Diencephalon (tissue), 1 donor: ENCODE data around the gene HPDL. TPM values are rescaled to one million over a fixed set of nuclear protein-coding genes. Genes with fewer than 3 reads are reported as not detected.

Experiments
- total RNA-seq: library from RNA; depleted of rRNA; stranded (reverse); fragments of >200 nt; gene quantifications from one replicate; pipeline ENCODE4 v1.2.3, GENCODE V29; 2014

HPDL gene
- 1.2 TPM for total RNA-seq

DNA sequence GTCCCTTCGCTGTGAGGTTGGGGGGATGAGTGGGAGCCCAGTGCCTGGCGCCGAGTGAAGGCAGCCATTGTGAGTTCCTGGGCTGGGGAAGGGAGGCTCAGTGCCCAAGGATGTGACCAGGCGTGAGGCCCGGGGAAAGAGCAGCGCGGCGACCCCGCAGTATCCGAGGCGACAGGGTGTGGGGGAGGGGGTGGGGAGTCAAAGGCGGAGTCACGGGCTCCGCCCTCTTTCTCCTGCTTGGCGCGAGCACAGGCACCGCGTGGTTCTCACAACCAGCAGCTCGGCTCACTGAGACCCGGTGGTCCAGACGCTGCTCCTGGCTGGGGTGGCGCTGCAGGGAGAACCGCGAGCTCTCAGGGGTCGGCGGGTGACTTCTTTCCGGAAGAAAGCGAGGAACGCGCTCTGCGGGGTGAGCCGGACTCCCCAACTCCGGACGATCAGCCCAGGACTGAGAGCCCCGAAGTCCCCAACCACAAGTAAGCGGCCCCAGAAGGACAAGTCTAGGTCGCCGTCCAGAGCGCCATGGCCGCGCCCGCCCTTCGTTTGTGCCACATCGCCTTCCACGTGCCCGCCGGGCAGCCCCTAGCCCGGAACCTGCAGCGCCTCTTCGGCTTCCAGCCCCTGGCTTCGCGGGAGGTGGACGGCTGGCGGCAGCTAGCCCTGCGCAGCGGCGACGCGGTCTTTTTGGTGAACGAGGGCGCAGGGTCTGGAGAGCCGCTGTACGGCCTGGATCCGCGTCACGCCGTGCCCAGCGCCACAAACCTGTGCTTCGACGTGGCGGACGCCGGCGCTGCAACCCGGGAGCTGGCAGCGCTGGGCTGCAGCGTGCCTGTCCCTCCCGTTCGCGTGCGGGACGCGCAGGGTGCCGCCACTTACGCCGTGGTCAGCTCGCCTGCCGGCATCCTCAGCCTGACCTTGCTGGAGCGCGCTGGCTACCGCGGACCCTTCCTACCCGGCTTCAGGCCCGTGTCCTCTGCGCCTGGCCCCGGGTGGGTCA, at the start of gene HPDL:
Gene HPDL (plus strand): TSS at position 269 of the 997 bp plus-strand sequence. CDS start 254 bp downstream, at position 523.

DNA sequence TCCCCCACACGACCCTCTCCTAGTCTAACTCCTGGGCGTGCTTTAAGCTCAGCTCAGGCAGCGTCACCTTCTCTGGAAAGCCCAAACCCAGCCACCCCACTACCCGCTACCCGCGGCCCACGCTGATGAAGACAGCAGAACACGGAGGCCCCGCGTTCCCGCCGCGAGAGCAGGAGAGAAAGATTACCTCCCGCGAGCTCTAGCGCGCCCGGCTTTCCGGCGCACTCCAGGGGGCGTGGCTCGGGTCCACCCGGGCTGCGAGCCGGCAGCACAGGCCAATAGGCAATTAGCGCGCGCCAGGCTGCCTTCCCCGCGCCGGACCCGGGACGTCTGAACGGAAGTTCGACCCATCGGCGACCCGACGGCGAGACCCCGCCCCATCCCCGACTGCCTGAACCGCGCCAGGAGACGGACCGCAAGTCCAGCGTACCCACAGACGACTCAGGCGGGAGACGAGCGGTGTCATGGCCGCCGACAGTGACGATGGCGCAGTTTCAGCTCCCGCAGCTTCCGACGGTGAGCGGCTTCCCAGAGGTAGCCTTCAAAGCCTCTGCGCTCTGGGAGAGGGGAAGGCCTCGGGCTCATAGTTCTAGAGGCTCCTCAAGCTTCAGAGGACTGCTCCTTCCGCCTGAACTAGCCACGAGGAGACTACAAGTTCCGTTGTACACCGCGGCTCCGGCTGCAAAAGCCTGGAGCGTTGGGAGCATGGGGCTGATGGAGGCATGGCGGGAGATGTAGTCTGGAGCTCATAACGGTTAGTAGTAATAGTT, 13.3 kb downstream of the HPDL start, which contains the start of the genes MUTYH and TOE1:
Gene MUTYH (minus strand): TSS at position 652 of the 770 bp plus-strand sequence. CDS start 5,935 bp downstream, outside the sequence.
Gene TOE1 (plus strand): TSS at position 382 of the 770 bp plus-strand sequence. CDS start 83 bp downstream, at position 465.

Other genes starting within 250 kb of the HPDL start
- gene ZSWIM5, start 120.3 kb upstream of the HPDL start, total RNA-seq, result 22.1 TPM
- gene TOE1, start 13.3 kb downstream of the HPDL start, total RNA-seq, result 8.5 TPM
- gene MUTYH, start 13.5 kb downstream of the HPDL start, total RNA-seq, result 16.4 TPM
- 0.92 TPM for gene TESK2, start 164.3 kb downstream of the HPDL start, total RNA-seq
- 0.92 TPM for gene CCDC163, start 173.2 kb downstream of the HPDL start, total RNA-seq
- 3.7 TPM for gene MMACHC, start 173.4 kb downstream of the HPDL start, total RNA-seq
- 234 TPM for gene PRDX1, start 195.0 kb downstream of the HPDL start, total RNA-seq
- 74.5 TPM for gene AKR1A1, start 223.9 kb downstream of the HPDL start, total RNA-seq